Measurements from ENCODE around the gene SPOCK1. TPM values are rescaled to one million over a fixed set of nuclear protein-coding genes. Genes with fewer than 3 reads are reported as not detected.
A peak's percentile ranks its signal among the peaks of the same experiment; 100 is the strongest.

SPOCK1 gene
- total RNA-seq, 1 donor from 2014 or later = 900 TPM

- no peak overlapping the region for H3K4me3 Mint-ChIP-seq (ENCODE audit: unreplicated experiment)
- peaks cover 10% of the 10 kb centered on the region for H3K36me3 Mint-ChIP-seq (ENCODE audit: unreplicated experiment)
- peaks cover 65% of the 10 kb centered on the region for H3K4me1 Mint-ChIP-seq (ENCODE audit: unreplicated experiment)
- no peaks in the 10 kb centered on the region for H3K9me3 Mint-ChIP-seq (ENCODE audit: unreplicated experiment)
- peak overlapping the region; percentile 17 for H3K27ac Mint-ChIP-seq (ENCODE audit: unreplicated experiment)
- H3K27me3 Mint-ChIP-seq (ENCODE audit: unreplicated experiment) = no peaks in the 10 kb centered on the region
- no peak for TF ChIP-seq CTCF (IDR thresholded peaks at IDR 0.05)
- no peak for DNase-seq (ENCODE audit: extremely low spot score, unreplicated experiment)
Observed at GRCh38 chr5:137372016-137372772, 126.9 kb downstream of the SPOCK1 start.

- TF ChIP-seq CTCF (IDR thresholded peaks at IDR 0.05) = no peak
- no peaks in the 10 kb centered on the region for H3K9me3 Mint-ChIP-seq (ENCODE audit: unreplicated experiment)
- no peaks in the 10 kb centered on the region for H3K27me3 Mint-ChIP-seq (ENCODE audit: unreplicated experiment)
- H3K4me3 Mint-ChIP-seq (ENCODE audit: unreplicated experiment) = no peak overlapping the region
- peak overlapping the region; percentile 84 for H3K27ac Mint-ChIP-seq (ENCODE audit: unreplicated experiment)
- DNase-seq (ENCODE audit: extremely low spot score, unreplicated experiment) = no peak
- H3K36me3 Mint-ChIP-seq (ENCODE audit: unreplicated experiment) = peaks cover 5% of the 10 kb centered on the region
- peaks cover 67% of the 10 kb centered on the region for H3K4me1 Mint-ChIP-seq (ENCODE audit: unreplicated experiment)
Observed at GRCh38 chr5:137370096-137371071, 128.7 kb downstream of the SPOCK1 start.

- H3K9me3 Mint-ChIP-seq (ENCODE audit: unreplicated experiment) = no peaks in the 10 kb centered on the region
- no peak for DNase-seq (ENCODE audit: extremely low spot score, unreplicated experiment)
- peaks cover 68% of the 10 kb centered on the region for H3K4me1 Mint-ChIP-seq (ENCODE audit: unreplicated experiment)
- H3K27me3 Mint-ChIP-seq (ENCODE audit: unreplicated experiment) = no peaks in the 10 kb centered on the region
- no peak for TF ChIP-seq CTCF (IDR thresholded peaks at IDR 0.05)
- no peak overlapping the region for H3K4me3 Mint-ChIP-seq (ENCODE audit: unreplicated experiment)
- H3K36me3 Mint-ChIP-seq (ENCODE audit: unreplicated experiment) = peaks cover 4% of the 10 kb centered on the region
- peak overlapping the region; percentile 6 for H3K27ac Mint-ChIP-seq (ENCODE audit: unreplicated experiment)
Observed at GRCh38 chr5:137368651-137369050, 130.5 kb downstream of the SPOCK1 start.

GRCh38 chr5:137367951-137368350 lies 131.2 kb downstream of the SPOCK1 start:
- Mint-ChIP-seq H3K36me3 (ENCODE audit: unreplicated experiment) (peaks cover 7% of the 10 kb centered on the region), H3K4me1 (ENCODE audit: unreplicated experiment) (peaks cover 67% of the 10 kb centered on the region), H3K27me3 (ENCODE audit: unreplicated experiment) (no peaks in the 10 kb centered on the region), H3K9me3 (ENCODE audit: unreplicated experiment) (no peaks in the 10 kb centered on the region), H3K4me3 (ENCODE audit: unreplicated experiment) (no peak overlapping the region), H3K27ac (ENCODE audit: unreplicated experiment) (no peak overlapping the region)
- TF ChIP-seq CTCF (IDR thresholded peaks at IDR 0.05) = no peak
- no peak for DNase-seq (ENCODE audit: extremely low spot score, unreplicated experiment)

- DNase-seq (ENCODE audit: extremely low spot score, unreplicated experiment) = no peak
- H3K4me1 Mint-ChIP-seq (ENCODE audit: unreplicated experiment) = peaks cover 58% of the 10 kb centered on the region
- H3K9me3 Mint-ChIP-seq (ENCODE audit: unreplicated experiment) = no peaks in the 10 kb centered on the region
- peaks cover 7% of the 10 kb centered on the region for H3K36me3 Mint-ChIP-seq (ENCODE audit: unreplicated experiment)
- no peak overlapping the region for H3K27ac Mint-ChIP-seq (ENCODE audit: unreplicated experiment)
- no peaks in the 10 kb centered on the region for H3K27me3 Mint-ChIP-seq (ENCODE audit: unreplicated experiment)
- no peak overlapping the region for H3K4me3 Mint-ChIP-seq (ENCODE audit: unreplicated experiment)
- TF ChIP-seq CTCF (IDR thresholded peaks at IDR 0.05) = no peak
Observed at GRCh38 chr5:137366526-137366925, 132.6 kb downstream of the SPOCK1 start.

Data from osteocyte (in vitro differentiated cells).